Bronchial epithelial cell (primary cell): ENCODE data around the gene ANP32A. TPM values are rescaled to one million over a fixed set of nuclear protein-coding genes. Genes with fewer than 3 reads are reported as not detected.

ENCODE experiments used
- DNase-seq: peaks from one replicate; pipeline ENCODE4 v3.0.0-alpha.2; 2010; ENCODE audit warnings: low read depth
- FAIRE-seq: peaks from 2 replicates; lab custom pipeline; 2011; peaks lifted over from hg19 to GRCh38; lab: Jason Lieb, UNC
- H3K27me3 ChIP-seq: 2 replicates; pipeline ENCODE4 v1.5.1; 2011; ENCODE audit warnings: low read length; ENCODE audit not compliant: control insufficient read depth, insufficient read depth
- H3K36me3 ChIP-seq: 2 replicates; pipeline ENCODE4 v1.5.1; 2011; ENCODE audit warnings: low read length; ENCODE audit not compliant: control insufficient read depth, insufficient read depth
- H3K4me3 ChIP-seq: 2 replicates; pipeline ENCODE4 v1.5.1; 2011; ENCODE audit warnings: mild to moderate bottlenecking, low read depth, low read length, control low read depth
- CTCF ChIP-seq: IDR thresholded peaks from 2 replicates; pipeline ENCODE4 v1.5.1; 2011; ENCODE audit warnings: mild to moderate bottlenecking, moderate library complexity, low read length, control low read depth, inconsistent platforms; ENCODE audit not compliant: insufficient read depth, severe bottlenecking
- total RNA-seq: library from RNA; depleted of rRNA; stranded (reverse); fragments of >200 nt; gene quantifications from 2 replicates; pipeline ENCODE4 v1.2.1, GENCODE V29; 2014

ANP32A gene
- total RNA-seq, 1 donor from 2014 or later, result 42.6 TPM

- H3K4me3 ChIP-seq, result no peak overlapping the region
- FAIRE-seq (no peak), DNase-seq (no peak)
- H3K36me3 ChIP-seq, result peaks cover 30% of the 10 kb centered on the region
- H3K27me3 ChIP-seq, result no peaks in the 10 kb centered on the region
- TF ChIP-seq CTCF, result peak; percentile 86
Measured at GRCh38 chr15:68783226-68784058, 37.3 kb downstream of the ANP32A start.

DNA sequence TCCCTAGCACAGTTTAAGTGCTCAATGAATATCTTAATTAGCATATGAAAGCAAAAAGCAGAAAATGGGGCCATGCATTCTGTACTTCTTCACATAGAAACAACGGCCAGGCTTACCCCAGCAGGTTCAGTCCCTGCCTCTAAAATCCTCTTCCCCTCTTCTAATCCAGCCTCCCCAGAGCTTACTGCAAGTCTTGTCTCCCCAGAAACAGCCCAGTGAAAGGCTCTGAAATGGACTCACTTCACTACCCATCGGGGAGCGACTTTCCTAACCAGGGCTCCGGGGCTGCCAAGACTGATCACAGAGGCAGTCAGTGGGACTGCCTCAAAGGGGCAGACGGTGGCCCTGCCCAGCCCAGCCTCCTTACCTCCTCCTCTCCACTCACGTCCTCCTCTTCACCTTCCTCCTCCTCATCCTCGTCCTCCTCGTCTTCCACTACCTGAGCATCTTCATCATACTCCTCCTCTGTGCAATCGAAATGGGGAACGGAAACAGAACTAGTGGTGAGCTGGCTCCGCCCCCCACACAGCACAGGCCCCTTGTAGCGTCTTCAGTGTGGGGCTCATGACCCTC, 38.0 kb downstream of the ANP32A start:
- H3K36me3 ChIP-seq, result peaks cover 32% of the 10 kb centered on the region
- DNase-seq, result no peak

DNA sequence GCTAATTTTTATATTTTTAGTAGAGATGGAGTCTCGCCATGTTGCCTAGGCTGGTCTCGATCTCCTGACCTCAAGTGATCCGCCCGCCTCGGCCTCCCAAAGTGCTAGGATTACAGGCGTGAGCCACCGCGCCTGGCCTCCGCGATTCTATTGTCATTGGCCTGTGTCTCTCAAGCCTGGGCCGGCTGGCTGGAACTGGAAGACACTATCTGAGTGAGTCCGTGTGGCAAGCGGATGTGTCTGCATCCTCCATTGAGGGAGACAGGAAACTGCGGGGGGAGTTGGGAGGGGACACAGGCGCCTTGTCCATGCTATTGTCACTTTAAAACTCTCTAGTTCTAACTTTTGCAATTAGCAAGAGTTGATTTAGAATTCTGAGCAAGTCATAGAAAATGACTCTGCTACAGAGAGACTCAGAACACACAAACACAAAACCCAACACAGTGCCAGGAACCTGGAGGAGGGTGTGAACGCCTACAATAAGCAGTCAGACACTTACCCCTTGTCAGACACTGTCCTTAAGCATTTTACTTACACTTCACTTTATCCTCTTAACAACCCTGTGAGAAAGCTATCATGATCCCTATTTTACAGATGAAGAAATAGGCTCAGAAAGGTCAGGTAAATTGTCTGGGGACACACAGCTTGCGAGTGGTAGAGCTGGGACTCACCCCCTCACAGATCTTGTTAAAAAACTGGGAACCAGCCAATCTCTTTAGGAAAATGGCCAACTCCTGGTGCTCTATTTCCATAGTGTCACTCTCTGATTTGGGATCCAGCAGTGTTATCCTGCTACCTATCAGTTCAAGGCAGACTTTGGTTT, 38.7 kb downstream of the ANP32A start:
- FAIRE-seq, result no peak
- no peak overlapping the region for H3K4me3 ChIP-seq
- no peak for DNase-seq
- H3K27me3 ChIP-seq, result no peaks in the 10 kb centered on the region
- peaks cover 32% of the 10 kb centered on the region for H3K36me3 ChIP-seq
- no peak for TF ChIP-seq CTCF

More for the DNA sequence above, 38.0 kb downstream of the ANP32A start:
- no peak overlapping the region for H3K4me3 ChIP-seq
- H3K27me3 ChIP-seq, result no peaks in the 10 kb centered on the region
- no peak for FAIRE-seq
- TF ChIP-seq CTCF, result no peak

GRCh38 chr15:68781217-68781616, 39.5 kb downstream of the ANP32A start:
- H3K4me3 ChIP-seq, result no peak overlapping the region
- FAIRE-seq (no peak), DNase-seq (no peak)
- TF ChIP-seq CTCF, result no peak
- H3K27me3 ChIP-seq, result no peaks in the 10 kb centered on the region
- H3K36me3 ChIP-seq, result peaks cover 32% of the 10 kb centered on the region

DNA sequence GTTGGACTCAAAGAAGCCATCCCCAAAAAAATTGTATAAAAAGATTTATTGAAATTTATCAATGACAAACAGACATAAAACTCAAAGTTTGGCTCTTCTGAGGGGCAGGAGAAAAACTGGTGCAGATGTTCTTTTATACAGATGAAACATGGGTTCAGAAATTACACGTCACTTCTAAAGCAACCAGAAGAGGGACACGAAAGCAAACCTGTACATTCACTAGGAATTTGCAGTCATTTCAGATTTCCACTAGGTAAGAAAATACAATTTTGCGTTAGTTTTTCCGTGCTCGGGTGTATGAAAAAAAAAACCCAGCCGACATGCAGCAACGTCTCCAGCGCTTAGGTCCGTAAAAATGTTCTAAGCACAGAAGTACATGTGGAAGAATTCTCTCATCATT, 41.8 kb downstream of the ANP32A start:
- DNase-seq, result no peak

More for the DNA sequence above, 41.8 kb downstream of the ANP32A start:
- no peak for TF ChIP-seq CTCF
- Histone ChIP-seq H3K27me3 (no peaks in the 10 kb centered on the region), H3K36me3 (peaks cover 19% of the 10 kb centered on the region), H3K4me3 (no peak overlapping the region)
- FAIRE-seq, result no peak
